ENCODE results near the gene TFB1M.

Gene TFB1M

GRCh38 chr6:155263373-155264063 lies 50.8 kb downstream of the TFB1M start, which contains the start of gene CLDN20:
Gene CLDN20 (plus strand): TSS chr6:155264013. CDS start chr6:155275720, 11,707 bp downstream.
- no peak for DNase-seq (ENCODE audit: low spot score)

DNA sequence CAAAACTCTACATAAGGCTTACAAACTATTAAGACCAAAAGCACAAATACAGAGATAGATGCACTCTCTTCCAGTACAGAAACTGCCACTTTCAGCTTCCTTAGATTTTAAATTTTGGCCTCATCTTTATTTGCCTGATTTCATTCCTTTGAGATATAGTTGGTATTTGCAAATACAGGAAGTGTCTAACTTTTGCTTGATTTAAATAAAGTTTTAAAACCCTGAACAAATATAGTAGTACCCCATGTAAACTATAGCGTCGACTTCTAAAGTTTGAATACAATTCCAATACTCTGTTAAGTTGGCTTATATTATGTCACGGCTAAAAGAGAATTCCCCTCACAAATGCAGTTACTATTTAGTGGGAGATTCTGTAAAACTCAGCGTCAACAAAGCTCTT lies 51.6 kb downstream of the TFB1M start:
- no peak for DNase-seq (ENCODE audit: low spot score)

- DNase-seq (ENCODE audit: low spot score), result no peak
Measured at GRCh38 chr6:155261111-155261900, 53.0 kb downstream of the TFB1M start.

GRCh38 chr6:155260686-155261085 lies 53.6 kb downstream of the TFB1M start:
- no peak for DNase-seq (ENCODE audit: low spot score)

DNA sequence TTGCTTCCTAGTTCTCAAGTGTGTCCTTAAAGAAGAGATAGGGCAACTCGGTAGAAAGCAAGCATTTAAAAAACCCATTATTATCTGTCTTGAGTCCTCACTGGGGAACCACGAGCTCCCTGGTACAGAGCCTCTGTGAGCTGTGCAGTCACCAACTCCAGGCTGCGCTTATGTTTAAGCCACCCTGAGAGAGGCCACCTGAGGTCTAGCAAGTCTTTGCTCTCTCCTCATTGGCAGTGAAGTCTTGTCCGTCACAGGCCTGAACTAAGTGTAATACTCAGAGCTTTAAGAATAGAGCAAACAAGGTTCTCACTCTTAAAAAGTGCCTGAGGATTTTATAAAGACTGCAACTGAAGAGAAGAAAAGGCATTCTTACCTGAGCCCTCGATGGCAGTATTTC lies 54.4 kb downstream of the TFB1M start:
- no peak for DNase-seq (ENCODE audit: low spot score)

DNA sequence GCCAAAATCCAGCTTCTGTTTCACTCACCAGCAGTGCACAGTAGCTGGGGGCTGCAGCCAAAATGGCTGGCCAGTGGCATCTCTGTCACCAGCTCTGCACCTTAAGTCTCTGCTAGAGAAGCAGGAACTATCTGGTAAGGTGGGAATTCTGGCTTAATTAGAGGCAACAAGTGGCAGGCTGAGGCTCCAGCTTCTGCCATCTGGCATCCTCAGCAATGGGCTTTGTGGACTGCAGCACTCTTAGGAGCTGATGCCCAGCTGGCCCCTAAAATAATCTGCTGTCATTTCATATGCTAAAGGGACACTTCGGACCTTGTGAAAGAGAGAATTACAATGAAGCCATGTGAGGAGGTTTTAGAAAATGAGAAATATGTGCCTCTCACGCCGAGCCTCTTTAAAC lies 55.1 kb downstream of the TFB1M start:
- no peak for DNase-seq (ENCODE audit: low spot score)

DNA sequence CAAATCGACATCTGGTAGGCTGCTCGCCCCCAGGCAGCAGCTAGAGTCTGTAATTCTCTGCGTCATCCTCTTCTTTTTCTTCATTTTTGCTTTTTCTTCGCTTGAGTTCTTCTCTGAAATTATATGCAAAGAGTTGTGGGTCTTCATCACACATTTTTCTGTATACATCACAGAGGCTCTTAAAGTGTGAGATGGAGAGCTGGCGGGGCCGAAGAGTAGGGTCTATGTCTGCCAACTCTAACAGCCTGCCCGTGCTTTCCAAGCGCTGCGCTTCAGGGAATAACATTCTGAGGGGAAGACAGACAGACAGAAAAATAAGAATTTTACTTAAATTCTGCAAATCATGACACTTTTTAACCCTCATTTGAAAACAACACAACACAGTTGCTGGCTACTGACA lies 56.5 kb downstream of the TFB1M start:
- DNase-seq (ENCODE audit: low spot score), result no peak

GRCh38 chr6:155256122-155256795 lies 58.0 kb downstream of the TFB1M start:
- DNase-seq (ENCODE audit: low spot score), result no peak

GRCh38 chr6:155254139-155254538 lies 60.1 kb downstream of the TFB1M start:
- no peak for DNase-seq (ENCODE audit: low spot score)

GRCh38 chr6:155253337-155253736 lies 60.9 kb downstream of the TFB1M start:
- DNase-seq (ENCODE audit: low spot score), result no peak

DNA sequence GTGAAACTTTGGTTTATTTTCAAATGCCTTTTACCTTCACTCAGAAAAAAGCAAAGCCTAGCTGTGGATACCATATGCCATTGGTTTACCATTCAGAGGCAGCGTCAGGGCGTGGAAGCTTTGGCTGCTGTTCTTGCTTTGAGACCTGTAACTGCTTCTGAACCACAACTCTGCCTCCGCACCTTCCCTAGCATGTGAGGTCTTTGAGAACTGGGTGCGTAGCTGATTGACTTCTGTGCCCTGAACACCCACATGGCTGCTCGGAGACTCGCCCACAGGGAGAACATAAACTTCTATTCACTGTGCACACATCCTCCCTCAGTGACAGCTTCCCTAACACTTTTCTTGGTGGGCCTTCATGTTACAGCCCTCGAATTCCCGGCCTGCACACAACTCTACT lies 61.7 kb downstream of the TFB1M start:
- DNase-seq (ENCODE audit: low spot score), result no peak

- no peak for DNase-seq (ENCODE audit: low spot score)
Measured at GRCh38 chr6:155250701-155251381, 63.4 kb downstream of the TFB1M start.

DNA sequence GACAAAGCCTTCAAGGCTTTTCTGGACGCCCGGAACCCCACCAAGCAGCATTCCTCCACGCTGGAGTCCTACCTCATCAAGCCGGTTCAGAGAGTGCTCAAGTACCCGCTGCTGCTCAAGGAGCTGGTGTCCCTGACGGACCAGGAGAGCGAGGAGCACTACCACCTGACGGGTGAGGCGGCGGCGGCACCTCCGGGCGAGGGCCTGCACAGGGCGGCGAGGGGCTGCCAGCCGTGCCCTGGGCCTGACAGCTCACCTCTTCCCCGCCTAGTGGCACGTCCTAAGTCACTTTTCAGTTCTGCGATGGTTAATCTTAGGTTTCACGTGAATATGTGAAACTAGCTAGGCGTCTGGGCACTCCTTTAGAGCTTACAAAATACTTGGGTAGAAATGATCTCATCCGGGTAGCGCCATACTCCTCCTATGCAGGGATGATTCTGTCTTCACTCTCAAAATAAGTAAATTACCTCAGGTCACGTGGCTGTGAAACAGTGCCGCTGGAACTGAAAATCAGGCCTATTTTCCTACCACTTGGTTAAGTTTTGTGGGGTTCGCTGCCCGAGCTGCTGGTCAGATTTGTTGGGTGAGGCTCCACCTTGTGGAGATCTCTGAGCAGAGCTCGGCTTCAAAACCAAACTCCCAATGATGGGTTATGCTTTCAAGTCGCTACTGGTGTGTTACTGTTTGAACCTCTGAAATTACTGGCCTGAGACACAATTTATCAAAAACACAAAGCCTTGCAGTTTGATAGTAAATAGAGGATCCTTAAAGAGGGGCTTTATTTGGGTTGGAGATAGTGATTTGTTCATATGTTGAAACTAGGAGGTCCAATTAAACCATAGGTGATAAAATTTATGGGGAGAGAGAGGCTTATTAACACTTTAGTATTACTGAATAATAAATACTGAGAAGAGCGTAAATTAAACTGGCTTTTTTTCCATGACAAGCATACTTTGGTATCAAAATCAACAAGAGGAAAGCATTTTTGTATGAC lies 66.0 kb downstream of the TFB1M start:
- DNase-seq (ENCODE audit: low spot score), result peak; percentile 42

GRCh38 chr6:155247618-155248007 lies 66.7 kb downstream of the TFB1M start:
- no peak for DNase-seq (ENCODE audit: low spot score)

GRCh38 chr6:155246825-155247224 lies 67.5 kb downstream of the TFB1M start:
- no peak for DNase-seq (ENCODE audit: low spot score)

GRCh38 chr6:155245831-155246230 lies 68.5 kb downstream of the TFB1M start:
- DNase-seq (ENCODE audit: low spot score), result no peak

GRCh38 chr6:155245193-155245592 lies 69.1 kb downstream of the TFB1M start:
- no peak for DNase-seq (ENCODE audit: low spot score)

DNA sequence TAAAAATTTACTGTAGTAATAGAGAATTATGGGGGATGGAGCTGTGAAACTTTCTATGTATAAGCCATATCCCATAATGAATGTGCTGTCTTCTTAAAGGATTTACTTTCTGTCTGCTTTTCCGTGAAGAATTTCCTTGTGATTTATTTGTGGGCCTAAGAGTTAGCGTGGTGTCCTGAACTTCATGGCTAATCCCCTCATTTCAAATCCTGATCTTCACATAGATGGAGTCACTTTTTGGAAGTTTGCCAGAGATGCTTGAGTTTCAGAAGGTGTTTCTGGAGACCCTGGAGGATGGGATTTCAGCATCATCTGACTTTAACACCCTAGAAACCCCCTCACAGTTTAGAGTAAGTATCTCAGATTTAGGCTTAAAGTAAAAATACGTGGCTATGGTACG lies 69.8 kb downstream of the TFB1M start:
- DNase-seq (ENCODE audit: low spot score), result no peak

GRCh38 chr6:155241966-155242365 lies 72.3 kb downstream of the TFB1M start:
- no peak for DNase-seq (ENCODE audit: low spot score)

- no peak for DNase-seq (ENCODE audit: low spot score)
Measured at GRCh38 chr6:155240905-155241600, 73.2 kb downstream of the TFB1M start.

DNA sequence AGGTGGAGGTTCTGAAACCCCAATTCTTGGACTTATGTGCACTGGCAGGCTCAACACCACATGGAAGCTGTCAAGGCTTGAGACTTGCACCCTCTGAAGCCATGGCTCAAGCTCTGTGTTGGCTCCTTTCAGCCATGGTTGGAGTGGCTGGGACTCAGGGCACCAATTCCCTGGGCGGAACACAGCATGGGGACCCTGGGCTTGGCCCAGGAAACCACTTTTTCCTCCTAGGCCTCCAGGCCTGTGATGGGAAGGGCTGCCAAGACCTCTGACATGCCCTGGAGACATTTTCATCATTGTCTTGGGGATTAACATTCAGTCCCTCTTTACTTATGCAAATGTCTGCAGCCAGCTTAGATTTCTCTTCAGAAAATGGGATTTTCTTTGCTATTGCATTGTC lies 76.7 kb downstream of the TFB1M start:
- no peak for DNase-seq (ENCODE audit: low spot score)
